Activated effector memory CD4-positive, alpha-beta T cell treated with Interleukin-2 at 50 U/mL for 16 hours (primary cell): Measurements from ENCODE around the gene PNPLA2.

Experiments used
- DNase-seq: peaks from one replicate; pipeline ENCODE4 v3.0.0-alpha.2; 2020

Gene PNPLA2

GRCh38 chr11:819943-820649 is 1.4 kb downstream of the PNPLA2 start:
- peak; percentile 93 for DNase-seq

DNA sequence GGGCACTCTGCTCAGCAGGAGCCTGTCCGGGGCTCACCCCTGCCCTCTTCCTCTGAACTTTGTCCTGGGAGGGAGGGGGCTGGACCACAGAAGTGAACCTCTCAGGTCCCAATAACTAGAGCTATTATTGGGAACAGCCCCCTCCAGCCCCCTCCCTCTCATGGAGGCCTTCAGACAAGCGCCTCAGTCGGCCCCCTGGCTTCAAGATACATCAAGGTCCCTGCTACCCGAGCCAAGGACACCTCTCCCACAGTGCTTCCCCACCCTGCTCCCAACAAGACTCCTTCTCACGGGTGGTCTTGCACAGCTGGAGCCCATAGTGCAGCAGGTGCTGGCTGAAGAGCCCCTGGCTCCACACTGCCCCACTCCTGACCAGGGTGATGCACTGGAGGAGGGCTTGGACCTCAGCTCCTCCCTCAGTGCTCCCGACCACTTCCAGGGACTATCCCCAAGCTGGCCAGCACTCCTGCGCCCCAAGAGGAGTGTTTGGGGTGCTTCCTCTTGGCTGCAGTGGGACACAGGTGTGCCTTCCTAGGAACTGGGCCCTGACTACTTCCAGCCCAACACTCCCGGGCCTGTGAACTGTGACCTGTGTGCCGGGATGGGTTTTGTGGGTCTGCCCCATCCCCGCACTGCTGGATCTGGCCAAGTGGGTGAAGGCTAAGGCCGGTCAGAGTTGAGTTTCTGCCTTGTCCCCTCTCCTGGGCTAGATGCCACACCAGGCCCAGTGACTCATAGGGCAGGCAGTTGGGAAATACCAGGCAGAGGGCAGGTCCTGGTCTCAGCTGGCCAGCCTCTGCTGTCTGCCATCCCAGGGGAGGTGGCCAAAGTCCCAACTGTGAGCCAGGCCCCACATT is 2.2 kb downstream of the PNPLA2 start:
- no peak for DNase-seq

DNA sequence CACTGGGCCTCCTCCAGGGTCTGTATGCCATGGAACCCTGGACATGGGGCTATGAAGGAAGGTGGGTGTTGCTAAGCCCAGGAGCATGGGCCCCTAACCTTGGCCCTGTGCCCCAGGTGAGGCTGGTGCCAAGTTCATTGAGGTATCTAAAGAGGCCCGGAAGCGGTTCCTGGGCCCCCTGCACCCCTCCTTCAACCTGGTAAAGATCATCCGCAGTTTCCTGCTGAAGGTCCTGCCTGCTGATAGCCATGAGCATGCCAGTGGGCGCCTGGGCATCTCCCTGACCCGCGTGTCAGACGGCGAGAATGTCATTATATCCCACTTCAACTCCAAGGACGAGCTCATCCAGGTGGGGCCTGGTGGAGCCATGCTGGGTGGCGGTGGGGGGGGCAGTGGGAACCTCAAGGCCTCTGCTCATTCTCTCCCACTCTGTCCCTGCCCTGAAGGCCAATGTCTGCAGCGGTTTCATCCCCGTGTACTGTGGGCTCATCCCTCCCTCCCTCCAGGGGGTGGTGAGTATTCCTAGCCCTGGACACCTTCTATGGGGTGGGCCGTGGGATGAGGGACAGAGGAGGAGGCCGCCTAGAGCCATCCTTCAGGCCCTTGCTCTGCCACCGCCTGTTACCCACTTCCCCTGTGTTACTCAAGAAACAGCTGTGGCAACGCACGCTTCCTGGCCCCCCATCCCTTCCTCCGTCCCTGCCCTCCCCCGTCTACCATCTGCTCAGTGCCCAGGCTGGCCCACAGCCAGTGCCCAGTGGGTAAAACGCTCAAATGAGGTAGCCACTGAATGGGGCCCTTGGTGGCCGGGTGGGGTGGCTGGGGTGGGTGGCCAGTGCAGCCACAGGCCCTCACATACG is 3.0 kb downstream of the PNPLA2 start:
- no peak for DNase-seq

GRCh38 chr11:823441-824291 is 5.0 kb downstream of the PNPLA2 start:
- DNase-seq, result no peak

DNA sequence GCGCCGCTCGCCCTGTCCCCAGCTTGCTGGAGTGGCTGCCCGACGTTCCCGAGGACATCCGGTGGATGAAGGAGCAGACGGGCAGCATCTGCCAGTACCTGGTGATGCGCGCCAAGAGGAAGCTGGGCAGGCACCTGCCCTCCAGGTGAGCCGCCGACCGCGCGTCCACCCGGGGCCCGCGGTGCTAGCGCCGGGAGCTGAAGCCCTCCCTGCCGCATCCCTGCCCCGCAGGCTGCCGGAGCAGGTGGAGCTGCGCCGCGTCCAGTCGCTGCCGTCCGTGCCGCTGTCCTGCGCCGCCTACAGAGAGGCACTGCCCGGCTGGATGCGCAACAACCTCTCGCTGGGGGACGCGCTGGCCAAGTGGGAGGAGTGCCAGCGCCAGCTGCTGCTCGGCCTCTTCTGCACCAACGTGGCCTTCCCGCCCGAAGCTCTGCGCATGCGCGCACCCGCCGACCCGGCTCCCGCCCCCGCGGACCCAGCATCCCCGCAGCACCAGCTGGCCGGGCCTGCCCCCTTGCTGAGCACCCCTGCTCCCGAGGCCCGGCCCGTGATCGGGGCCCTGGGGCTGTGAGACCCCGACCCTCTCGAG is 5.7 kb downstream of the PNPLA2 start:
- DNase-seq, result no peak

- no peak for DNase-seq
Observed at GRCh38 chr11:824942-825341, 6.2 kb downstream of the PNPLA2 start.

DNA sequence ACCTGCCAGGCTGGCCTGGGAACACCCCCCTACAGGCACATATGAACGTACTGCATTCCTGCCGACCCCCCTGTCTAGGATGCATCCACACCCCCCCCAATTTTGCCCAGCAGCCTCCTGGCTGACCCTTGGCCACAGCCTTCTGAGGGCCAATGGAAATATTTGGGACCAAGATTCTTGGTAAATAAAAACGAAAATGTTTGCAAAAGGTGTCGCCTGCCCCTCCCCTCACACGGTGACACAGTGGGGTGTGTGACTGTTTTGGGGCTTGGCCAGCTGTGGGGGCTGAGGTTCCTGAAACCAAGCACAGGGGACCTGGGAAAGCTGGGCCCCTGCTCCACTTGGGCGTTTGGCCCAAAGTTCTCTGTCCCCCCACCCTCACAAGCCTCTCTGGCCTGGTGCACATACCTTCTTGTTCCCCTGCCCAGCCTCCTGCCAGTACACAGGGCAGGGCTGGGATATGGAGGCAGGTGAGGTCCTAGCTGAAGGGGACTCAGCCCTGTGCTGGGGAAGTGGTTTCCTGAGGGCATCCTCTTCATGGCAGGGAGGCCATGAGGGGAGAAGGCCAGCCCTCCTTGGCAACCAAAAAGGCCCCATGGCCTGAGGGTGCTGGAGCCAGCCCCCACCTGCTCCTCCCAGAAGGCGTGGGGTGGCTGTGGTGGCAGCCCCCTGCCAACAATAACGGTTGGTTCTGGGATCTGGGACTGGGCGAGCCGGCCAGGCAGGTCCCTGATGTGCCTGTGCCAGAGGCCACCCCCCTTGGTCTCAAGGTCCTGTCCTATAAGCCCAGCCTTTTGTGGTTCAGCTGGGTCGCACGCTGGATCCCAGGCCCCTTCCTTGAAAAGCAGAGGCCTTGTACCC is 6.9 kb downstream of the PNPLA2 start:
- DNase-seq, result no peak

GRCh38 chr11:826227-826621 is 7.5 kb downstream of the PNPLA2 start:
- no peak for DNase-seq

DNA sequence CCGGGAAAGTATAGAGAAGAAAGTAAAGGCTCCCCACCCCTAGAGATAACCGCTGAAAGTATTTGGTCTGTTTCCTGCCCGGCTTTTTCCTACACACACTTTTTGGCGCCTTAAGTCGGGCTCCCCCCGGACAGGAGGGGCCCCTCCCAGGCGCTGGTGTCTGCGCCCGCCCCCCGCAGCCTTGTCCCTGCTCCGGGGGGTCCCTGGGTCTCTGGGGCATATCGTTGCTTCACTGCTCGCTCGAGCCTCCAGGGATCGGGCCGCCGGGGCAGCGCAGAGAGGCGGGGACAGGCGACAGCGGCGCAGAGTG is 8.1 kb downstream of the PNPLA2 start:
- no peak for DNase-seq

DNA sequence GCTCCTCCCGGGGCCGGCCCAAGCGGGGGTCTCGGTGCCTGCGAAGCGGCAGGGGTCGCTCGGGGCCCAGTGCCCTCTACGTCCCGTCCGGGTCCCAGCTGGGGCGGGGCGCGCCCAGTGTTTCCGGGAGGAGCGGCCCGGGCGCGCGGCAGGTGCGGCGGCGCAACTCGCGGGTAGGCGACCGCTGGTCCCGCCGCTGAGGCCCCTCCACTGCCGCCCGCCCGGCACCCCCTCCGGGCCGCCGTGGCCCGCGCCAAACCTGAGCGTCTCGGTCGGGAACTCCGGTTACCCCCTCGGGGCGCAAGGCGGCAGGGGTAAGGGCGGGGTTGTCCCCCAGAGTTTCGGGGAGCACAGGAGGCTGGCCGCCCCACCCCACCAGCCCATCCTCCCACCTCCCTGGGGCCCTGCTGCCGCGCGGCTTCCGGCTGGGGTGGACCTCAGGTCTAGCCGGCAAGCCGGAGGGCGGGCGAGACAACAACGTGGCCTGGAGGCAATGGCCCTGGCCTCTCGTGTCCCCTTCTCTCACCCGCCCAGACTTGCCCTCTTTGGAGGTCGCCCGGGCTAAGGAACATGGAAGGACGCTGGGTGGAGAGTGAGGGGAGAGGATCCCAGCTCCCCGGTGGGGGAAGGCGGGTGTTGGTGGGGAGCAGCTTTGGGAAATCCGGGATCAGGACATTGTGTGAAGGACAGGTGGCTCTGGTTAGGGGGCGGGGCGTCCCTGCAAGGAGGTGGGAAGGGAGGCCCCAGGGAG is 8.6 kb downstream of the PNPLA2 start:
- DNase-seq, result no peak

DNA sequence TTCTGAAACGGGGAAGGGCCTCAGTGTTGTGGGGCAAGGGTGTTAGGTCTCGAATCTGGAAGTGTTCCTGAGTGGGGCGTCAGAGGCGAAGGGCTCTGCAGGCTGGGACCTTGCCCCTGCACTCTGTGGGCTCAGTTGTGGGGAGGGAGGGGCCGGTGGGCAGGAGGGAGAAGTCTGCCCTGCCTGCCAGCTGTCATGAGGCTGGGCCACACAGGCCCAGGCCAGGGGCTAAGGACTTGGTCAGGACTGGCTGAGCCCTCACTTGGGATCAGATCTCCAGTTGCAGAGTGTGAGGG is 9.1 kb downstream of the PNPLA2 start, which contains the start of gene CRACR2B:
CRACR2B (plus strand) TSS at position 23 of the 296 bp plus-strand sequence. CDS start 689 bp downstream, outside the sequence.
- DNase-seq, result no peak

DNA sequence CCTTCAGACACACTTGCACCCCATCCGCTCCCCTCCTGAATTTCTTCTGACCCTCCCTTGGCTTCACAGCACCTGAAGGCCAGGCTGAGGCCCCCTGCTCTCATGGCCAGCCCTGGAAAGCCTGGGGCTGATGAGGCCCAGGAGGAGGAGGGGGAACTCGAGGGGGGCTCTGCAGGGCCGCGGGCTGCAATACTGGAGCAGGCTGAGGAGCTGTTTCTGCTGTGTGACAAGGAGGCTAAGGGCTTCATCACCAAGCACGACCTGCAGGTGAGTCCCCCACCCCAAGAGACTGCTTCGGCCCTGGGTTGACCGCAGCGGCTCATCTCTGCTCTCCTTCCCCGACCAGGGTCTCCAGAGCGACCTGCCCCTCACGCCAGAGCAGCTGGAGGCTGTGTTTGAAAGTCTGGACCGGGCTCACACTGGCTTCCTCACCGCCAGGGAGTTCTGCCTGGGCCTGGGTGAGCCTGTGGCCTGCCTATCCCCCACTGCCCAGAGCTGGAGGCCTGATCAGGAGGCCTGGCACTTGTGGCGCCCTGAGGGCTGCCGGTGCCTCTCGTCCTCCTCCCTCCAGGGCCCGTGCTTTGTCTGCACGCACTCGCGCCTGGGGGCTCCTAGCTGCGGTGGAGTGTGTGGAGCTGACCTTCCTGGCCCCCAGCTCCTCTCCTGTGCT is 9.9 kb downstream of the PNPLA2 start:
- no peak for DNase-seq

DNA sequence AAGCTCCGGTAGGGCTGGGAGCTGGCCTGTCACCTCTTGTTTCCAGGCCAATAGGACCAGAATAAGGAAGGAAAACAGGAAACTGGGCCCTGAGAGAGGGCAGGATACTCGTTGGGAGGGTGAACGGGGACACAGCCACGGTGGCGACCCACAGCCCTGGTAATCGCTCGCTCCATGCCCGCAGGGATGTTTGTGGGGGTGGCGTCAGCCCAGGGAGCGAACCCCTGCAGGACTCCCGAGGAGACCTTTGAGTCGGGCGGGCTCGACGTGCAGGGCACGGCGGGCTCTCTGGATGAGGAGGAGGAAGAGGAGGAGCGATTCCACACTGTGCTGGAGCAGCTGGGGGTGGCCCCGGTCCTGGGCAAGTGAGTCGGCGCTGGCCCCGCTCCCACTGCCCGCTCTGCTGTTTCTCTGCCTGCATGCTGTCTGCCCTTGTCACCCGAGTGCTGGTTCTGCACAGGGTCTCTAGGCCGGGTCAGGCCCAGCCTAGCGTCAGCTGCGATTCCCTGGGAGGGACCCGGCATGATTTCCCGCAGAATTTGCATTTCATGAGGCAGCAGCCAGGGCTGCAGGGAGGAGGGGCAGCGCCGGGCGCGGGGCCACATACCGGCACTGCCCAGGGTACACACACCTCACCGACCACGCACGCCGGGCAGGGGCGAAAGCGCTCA is 10.6 kb downstream of the PNPLA2 start:
- no peak for DNase-seq

GRCh38 chr11:829847-830294 is 11.2 kb downstream of the PNPLA2 start:
- no peak for DNase-seq

- peak; percentile 34 for DNase-seq
Observed at GRCh38 chr11:830295-831117, 11.8 kb downstream of the PNPLA2 start.

- no peak for DNase-seq
Observed at GRCh38 chr11:831118-831864, 12.6 kb downstream of the PNPLA2 start.

DNA sequence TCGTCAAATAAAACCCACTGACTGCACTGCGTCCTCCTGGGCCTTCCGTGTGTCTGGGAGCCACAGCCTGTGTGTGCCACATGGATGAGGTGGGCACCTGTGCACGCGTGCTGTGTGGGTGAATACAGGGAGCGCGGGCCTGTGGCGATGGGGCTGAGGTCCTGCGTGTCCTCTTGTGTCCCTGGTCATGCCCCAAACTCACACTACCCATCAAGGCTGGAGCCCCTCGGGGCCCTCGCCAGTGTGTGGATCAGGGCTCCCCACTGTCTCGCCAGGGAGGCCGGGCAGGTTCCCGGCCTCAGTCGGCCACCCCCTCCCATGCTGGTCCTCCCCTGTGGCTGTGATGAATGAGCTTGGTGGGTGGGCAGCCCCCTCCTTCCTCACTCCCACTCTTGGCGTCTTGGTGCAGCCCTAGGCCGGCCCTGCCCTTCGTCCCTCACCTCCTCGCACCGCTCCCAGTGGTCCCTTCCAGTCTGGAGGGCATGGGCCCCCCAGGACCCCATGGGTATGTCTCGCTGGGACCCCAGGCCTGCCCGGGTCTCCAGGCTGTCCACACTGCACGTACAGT is 13.3 kb downstream of the PNPLA2 start:
- no peak for DNase-seq
